Sigmoid colon (tissue), 7 donors: ENCODE results near the gene SNF8. TPM values are rescaled to one million over a fixed set of nuclear protein-coding genes. Genes with fewer than 3 reads are reported as not detected.

Experiments
- DNase-seq: peaks from one replicate; pipeline ENCODE4 v3.0.0-alpha.2; 2019
- H3K27ac ChIP-seq, 4 donors: fragments of 200-600 bp; sonication (generic); one replicate each; pipeline ENCODE4 v1.5.1; 2016 to 2019; ENCODE audit warnings: mild to moderate bottlenecking in 1 of 4
- H3K27me3 ChIP-seq, 3 donors: fragments of 200-600 bp; sonication (generic); one replicate each; pipeline ENCODE4 v1.5.1; 2019; ENCODE audit warnings: mild to moderate bottlenecking in 1 of 3
- H3K36me3 ChIP-seq, 4 donors: fragments of 200-600 bp; sonication (generic); one replicate each; pipeline ENCODE4 v1.5.1; 2016 to 2019
- H3K4me1 ChIP-seq, 4 donors: fragments of 200-600 bp; sonication (generic); one replicate each; pipeline ENCODE4 v1.5.1; 2017 to 2019
- H3K4me3 ChIP-seq, 4 donors: fragments of 200-600 bp; sonication (generic); one replicate each; pipeline ENCODE4 v1.5.1; 2017 to 2019; ENCODE audit warnings: mild to moderate bottlenecking in 2 of 4, moderate library complexity in 1 of 4
- H3K9me3 ChIP-seq, 4 donors: fragments of 200-600 bp in 3 of 4; sonication (generic) in 3 of 4; one replicate each; pipeline versions ENCODE4 v1.5.1 to v1.6.1; 2013 to 2019
- EP300 ChIP-seq, 4 donors: sonication (generic); formaldehyde crosslinking; IDR thresholded peaks; one replicate each; pipeline ENCODE4 v1.6.1; 2017; ENCODE audit warnings: antibody characterized with exemption in 4 of 4
- POLR2A ChIP-seq, 2 donors: fragments of 450-650 bp; IDR thresholded peaks; one replicate each; pipeline ENCODE4 v1.6.1; 2016; ENCODE audit warnings: antibody characterized with exemption in 2 of 2, mild to moderate bottlenecking in 2 of 2, moderate library complexity in 2 of 2
- POLR2AphosphoS5 ChIP-seq, 4 donors: sonication (generic); formaldehyde crosslinking; IDR thresholded peaks; one replicate each; pipeline ENCODE4 v1.6.1; 2017; ENCODE audit warnings: antibody characterized with exemption in 4 of 4
- WGBS, 2 donors: extraction: QIAGEN DNeasy Blood & Tissue Kit; methylation state at CpG; one replicate each; pipeline ENCODE4 v1.1.7; 2013; 5-methylcytosine and 5-hydroxymethylcytosine counted together
- intact Hi-C: fragments of 100-400 bp; cut with DNase I; formaldehyde crosslinking; loops from one replicate; pipeline ENCODE4 v1.15.1; 2023
- polyA plus RNA-seq, 3 donors: library from polyadenylated mRNA; stranded (reverse); fragments of 200-250 nt; gene quantifications; one replicate each; pipeline ENCODE4 v1.2.3, GENCODE V29; 2013
- total RNA-seq, 4 donors: library from RNA; depleted of rRNA; stranded (reverse); fragments of >200 nt; gene quantifications; one replicate each; pipeline ENCODE4 v1.1.0, GENCODE V29; 2016
- TF ChIP-seq, protein P1 (sequence below), 4 experiments: fragments of 450-650 bp in 3 of 4; fragments of 200-600 bp in 1 of 4; IDR thresholded peaks; one replicate each; pipeline ENCODE4 v1.5.1; 2016 to 2019; ENCODE audit warnings: antibody characterized with exemption in 4 of 4, mild to moderate bottlenecking in 3 of 4, moderate library complexity in 2 of 4
- donor health status: healthy with polysubstance abuse.
- donor health status: Bipolar disorder and iron deficiency.
- donor health status: healthy.

Gene SNF8
- total and polyA plus RNA-seq, 7 donors = 74.1 to 174 (median 94.5) TPM

DNA sequence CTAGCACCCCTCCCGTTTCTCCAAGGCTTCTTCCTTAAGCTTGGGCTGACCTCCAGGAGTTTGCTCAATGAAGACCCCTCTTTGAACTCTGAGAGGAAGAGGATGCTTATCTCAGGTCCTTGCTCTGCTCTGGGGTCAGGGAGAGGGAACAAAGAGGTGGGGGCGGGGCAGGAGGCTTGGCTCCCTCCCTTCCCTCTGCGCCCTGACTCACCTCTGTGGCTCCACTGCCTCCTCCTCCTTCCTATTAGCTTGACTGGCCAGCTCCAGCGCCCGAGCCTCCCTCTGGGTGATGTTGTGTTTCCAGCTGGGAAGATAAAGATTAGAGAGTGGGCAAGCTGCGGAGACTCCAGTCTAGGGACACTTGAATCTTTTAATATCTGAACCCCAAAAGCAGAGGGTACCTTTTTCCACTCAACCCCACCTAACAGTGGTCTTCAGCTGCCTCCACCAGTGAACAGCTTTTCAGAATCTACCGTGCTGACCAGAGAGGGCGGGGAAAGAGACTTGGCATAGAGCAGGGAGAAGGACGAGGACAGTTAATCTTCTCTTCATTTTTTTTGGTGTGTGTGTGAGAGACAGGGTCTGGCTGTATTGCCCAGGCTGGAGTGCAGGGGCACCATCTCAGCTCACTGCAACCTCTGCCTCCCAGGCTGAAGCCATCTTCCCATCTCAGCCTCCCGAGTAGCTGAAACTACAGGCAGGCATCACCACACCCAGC, 17.0 kb upstream of the SNF8 start:
- 36 to 42% methylated on average over 10 of the region's 10 CpGs for WGBS, 2 donors

DNA sequence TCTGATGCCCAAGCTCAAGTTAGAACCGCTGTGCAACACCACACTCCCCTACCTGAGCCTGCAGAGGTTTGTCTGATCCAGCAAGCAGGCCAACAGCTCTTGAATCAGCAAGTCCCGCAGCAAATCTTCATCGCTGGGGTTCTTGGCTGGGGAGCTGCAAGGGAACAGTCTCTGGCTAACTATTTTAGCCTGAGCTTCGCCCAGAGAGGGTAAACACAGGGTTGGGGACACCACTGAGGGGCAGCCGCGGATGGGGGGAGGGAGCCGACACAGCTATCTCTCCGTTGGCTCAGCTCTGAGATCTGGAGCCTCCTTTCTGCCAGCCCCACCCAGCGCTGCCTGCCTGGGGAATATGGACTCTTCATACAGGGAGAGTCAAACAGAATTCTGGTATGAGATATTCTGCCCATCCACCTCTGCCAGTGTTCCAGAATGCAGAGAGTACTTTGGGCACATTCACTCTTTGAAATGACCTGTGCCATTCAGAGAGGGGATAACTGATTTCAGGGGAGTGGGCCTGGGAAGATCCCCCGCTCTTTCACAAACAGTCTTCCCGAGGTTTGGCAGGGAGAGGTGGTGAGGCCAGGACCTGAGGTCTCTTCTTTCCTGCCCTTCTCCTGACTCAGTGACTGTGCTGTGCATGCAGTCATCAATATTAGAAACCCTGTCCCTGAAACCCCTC, 16.3 kb upstream of the SNF8 start:
- Histone ChIP-seq H3K36me3 (no peaks in the 10 kb centered on the region), H3K4me3 (no peak overlapping the region), H3K27ac (no peak overlapping the region), H3K4me1 (no peaks in the 10 kb centered on the region), H3K27me3 (peaks cover 0 to 53% (median 20%) of the 10 kb centered on the region in 3 donors), H3K9me3 (no peaks in the 10 kb centered on the region)
- intact Hi-C loops = no loop called here
- whole genome bisulfite sequencing, 2 donors = 19 to 38% methylated on average over 11 of the region's 11 CpGs
- DNase-seq = no peak
- TF ChIP-seq POLR2A (IDR thresholded peaks at IDR 0.05) = no peak
- no peak for TF ChIP-seq EP300 (IDR thresholded peaks at IDR 0.05)
- no peak for TF ChIP-seq POLR2AphosphoS5 (IDR thresholded peaks at IDR 0.05)
- TF ChIP-seq, protein P1, sequence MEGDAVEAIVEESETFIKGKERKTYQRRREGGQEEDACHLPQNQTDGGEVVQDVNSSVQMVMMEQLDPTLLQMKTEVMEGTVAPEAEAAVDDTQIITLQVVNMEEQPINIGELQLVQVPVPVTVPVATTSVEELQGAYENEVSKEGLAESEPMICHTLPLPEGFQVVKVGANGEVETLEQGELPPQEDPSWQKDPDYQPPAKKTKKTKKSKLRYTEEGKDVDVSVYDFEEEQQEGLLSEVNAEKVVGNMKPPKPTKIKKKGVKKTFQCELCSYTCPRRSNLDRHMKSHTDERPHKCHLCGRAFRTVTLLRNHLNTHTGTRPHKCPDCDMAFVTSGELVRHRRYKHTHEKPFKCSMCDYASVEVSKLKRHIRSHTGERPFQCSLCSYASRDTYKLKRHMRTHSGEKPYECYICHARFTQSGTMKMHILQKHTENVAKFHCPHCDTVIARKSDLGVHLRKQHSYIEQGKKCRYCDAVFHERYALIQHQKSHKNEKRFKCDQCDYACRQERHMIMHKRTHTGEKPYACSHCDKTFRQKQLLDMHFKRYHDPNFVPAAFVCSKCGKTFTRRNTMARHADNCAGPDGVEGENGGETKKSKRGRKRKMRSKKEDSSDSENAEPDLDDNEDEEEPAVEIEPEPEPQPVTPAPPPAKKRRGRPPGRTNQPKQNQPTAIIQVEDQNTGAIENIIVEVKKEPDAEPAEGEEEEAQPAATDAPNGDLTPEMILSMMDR (IDR thresholded peaks at IDR 0.05) = no peak

More for the DNA sequence above, 17.0 kb upstream of the SNF8 start:
- H3K9me3 ChIP-seq = no peaks in the 10 kb centered on the region
- TF ChIP-seq POLR2A (IDR thresholded peaks at IDR 0.05) (no peak), POLR2AphosphoS5 (IDR thresholded peaks at IDR 0.05) (no peak), EP300 (IDR thresholded peaks at IDR 0.05) (no peak)
- TF ChIP-seq, protein P1 (IDR thresholded peaks at IDR 0.05) = no peak
- no peaks in the 10 kb centered on the region for H3K4me1 ChIP-seq
- no peak for DNase-seq
- H3K27ac ChIP-seq = no peak overlapping the region
- H3K36me3 ChIP-seq = no peaks in the 10 kb centered on the region
- peaks cover 0 to 58% (median 20%) of the 10 kb centered on the region in 3 donors for H3K27me3 ChIP-seq
- H3K4me3 ChIP-seq = no peak overlapping the region
- intact Hi-C loops = no loop called here

DNA sequence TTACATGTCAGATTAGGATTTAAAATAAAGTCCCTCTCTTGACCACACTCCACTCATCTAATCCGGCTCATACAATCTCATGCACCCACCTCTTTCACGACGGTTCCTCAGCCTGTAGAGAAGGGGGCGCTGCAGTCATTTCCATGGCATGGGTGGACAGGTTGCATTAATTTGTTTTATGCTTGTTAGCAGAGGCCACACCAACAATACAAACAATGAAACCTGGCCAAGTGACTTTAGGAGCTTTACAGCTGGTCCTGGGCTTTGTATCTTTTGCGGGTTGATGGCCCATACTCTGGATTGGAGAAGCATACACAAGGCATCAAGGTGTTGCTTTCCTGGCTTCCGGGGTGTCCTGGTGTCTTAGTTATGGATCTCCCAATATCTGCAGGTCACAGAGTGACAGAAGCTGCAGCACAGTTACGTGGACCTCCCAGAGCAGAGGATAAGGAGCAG, 9.7 kb upstream of the SNF8 start:
- 17 to 40% methylated on average over 7 of the region's 7 CpGs for WGBS, 2 donors
- DNase-seq = no peak
- no peak overlapping the region for H3K4me3 ChIP-seq
- H3K27ac ChIP-seq = no peak overlapping the region
- TF ChIP-seq EP300 (IDR thresholded peaks at IDR 0.05) (no peak), POLR2AphosphoS5 (IDR thresholded peaks at IDR 0.05) (no peak), POLR2A (IDR thresholded peaks at IDR 0.05) (no peak)
- TF ChIP-seq, protein P1 (IDR thresholded peaks at IDR 0.05) = no peak
- intact Hi-C loops = no loop called here
- H3K36me3 ChIP-seq = no peaks in the 10 kb centered on the region
- H3K9me3 ChIP-seq = no peaks in the 10 kb centered on the region
- no peaks in the 10 kb centered on the region for H3K4me1 ChIP-seq
- H3K27me3 ChIP-seq = peaks cover 0 to 48% (median 11%) of the 10 kb centered on the region in 3 donors

DNA sequence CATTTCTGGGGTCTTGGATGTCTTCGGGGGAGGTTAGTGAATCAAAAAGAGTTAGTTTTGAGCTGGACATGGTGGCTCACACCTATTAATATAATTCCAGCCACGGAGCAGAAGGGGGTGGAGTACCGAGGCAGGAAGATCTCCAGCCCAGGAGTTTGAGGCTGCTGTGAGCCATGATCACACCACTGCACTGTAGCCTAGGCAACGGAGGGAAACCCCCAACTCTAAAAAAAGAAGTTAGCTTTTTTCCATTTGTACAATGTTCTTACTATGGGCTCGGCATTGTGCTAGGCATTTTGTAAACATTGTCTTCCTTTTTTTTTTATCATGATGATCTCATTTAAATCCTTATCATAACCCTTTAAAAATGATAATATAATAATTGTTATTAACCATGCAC, 8.3 kb upstream of the SNF8 start:
- Histone ChIP-seq H3K4me1 (no peaks in the 10 kb centered on the region), H3K4me3 (no peak overlapping the region), H3K27ac (no peak overlapping the region), H3K27me3 (peaks cover 0 to 37% (median 10%) of the 10 kb centered on the region in 3 donors), H3K36me3 (no peaks in the 10 kb centered on the region), H3K9me3 (no peaks in the 10 kb centered on the region)
- no peak for TF ChIP-seq EP300 (IDR thresholded peaks at IDR 0.05)
- TF ChIP-seq, protein P1 (IDR thresholded peaks at IDR 0.05) = no peak
- TF ChIP-seq POLR2AphosphoS5 (IDR thresholded peaks at IDR 0.05) = no peak
- TF ChIP-seq POLR2A (IDR thresholded peaks at IDR 0.05) = no peak
- DNase-seq = no peak
- 26 to 33% methylated on average over 5 of the region's 5 CpGs for WGBS, 2 donors
- intact Hi-C loops = no loop called here
